HepG2 (cell line): ENCODE measurements around the gene MAN1B1. TPM values are rescaled to one million over a fixed set of nuclear protein-coding genes. Genes with fewer than 3 reads are reported as not detected.

Experiments
- ARID5B ChIP-seq: IDR thresholded peaks from 2 replicates; pipeline ENCODE4 v1.4.0; 2020; ENCODE audit warnings: mild to moderate bottlenecking, missing genetic modification reagents
- FOSL1 ChIP-seq: sonication (generic); formaldehyde crosslinking; IDR thresholded peaks from 2 replicates; pipeline ENCODE4 v1.9.0; 2021; ENCODE audit warnings: missing genetic modification reagents, borderline replicate concordance
- GFI1 ChIP-seq: sonication (generic); formaldehyde crosslinking; IDR thresholded peaks from 2 replicates; pipeline ENCODE4 v1.5.0; 2020; ENCODE audit warnings: missing genetic modification reagents, mild to moderate bottlenecking, borderline replicate concordance
- KAT7 ChIP-seq: IDR thresholded peaks from 2 replicates; pipeline ENCODE4 v1.6.1; 2018; ENCODE audit warnings: borderline replicate concordance, missing compliant biosample characterization
- MTA3 ChIP-seq: sonication (generic); formaldehyde crosslinking; IDR thresholded peaks from 2 replicates; pipeline ENCODE4 v1.4.0; 2020; ENCODE audit warnings: missing genetic modification reagents
- SMARCC2 ChIP-seq: fragments of 450-650 bp; IDR thresholded peaks from 2 replicates; pipeline ENCODE4 v1.6.1; 2017; ENCODE audit warnings: antibody characterized with exemption, mild to moderate bottlenecking
- SRSF9 ChIP-seq: fragments of 200-400 bp; formaldehyde crosslinking; IDR thresholded peaks from 2 replicates; pipeline ENCODE4 v1.6.1; 2018; ENCODE audit warnings: borderline replicate concordance, mild to moderate bottlenecking, low read depth, low read length; ENCODE audit not compliant: insufficient read depth, poor library complexity, severe bottlenecking
- TFDP1 ChIP-seq: IDR thresholded peaks from 2 replicates; pipeline ENCODE4 v1.6.1; 2016; ENCODE audit warnings: missing compliant biosample characterization, missing genetic modification reagents, borderline replicate concordance
- ZBTB38 ChIP-seq: sonication (generic); formaldehyde crosslinking; IDR thresholded peaks from 2 replicates; pipeline ENCODE4 v1.5.1; 2020; ENCODE audit warnings: mild to moderate bottlenecking, missing genetic modification reagents
- ZBTB40 ChIP-seq, 2 experiments: fragments of 450-650 bp in 1 of 2; sonication (generic) in 1 of 2; formaldehyde crosslinking in 1 of 2; IDR thresholded peaks; 2 replicates each; pipeline versions ENCODE4 v1.6.1 to v1.8.0; 2016 to 2022; ENCODE audit warnings: antibody characterized with exemption in 1 of 2, mild to moderate bottlenecking in 1 of 2, missing genetic modification reagents in 1 of 2
- ZNF75D ChIP-seq: sonication (generic); formaldehyde crosslinking; IDR thresholded peaks from 2 replicates; pipeline ENCODE4 v1.8.1; 2023; ENCODE audit warnings: missing genetic modification reagents, mild to moderate bottlenecking, borderline replicate concordance
- ZSCAN21 ChIP-seq: sonication (generic); formaldehyde crosslinking; IDR thresholded peaks from 2 replicates; pipeline ENCODE4 v1.8.0; 2022; ENCODE audit warnings: mild to moderate bottlenecking, missing genetic modification reagents, moderate library complexity, borderline replicate concordance
- ZSCAN22 ChIP-seq: sonication (generic); formaldehyde crosslinking; IDR thresholded peaks from 2 replicates; pipeline ENCODE4 v1.4.0; 2020; ENCODE audit warnings: mild to moderate bottlenecking, missing genetic modification reagents
- ZSCAN31 ChIP-seq: sonication (generic); formaldehyde crosslinking; IDR thresholded peaks from 2 replicates; pipeline ENCODE4 v1.5.0; 2020; ENCODE audit warnings: low read depth, mild to moderate bottlenecking, missing genetic modification reagents
- polyA plus RNA-seq, 8 experiments: library from polyadenylated mRNA; depleted of rRNA in 3 of 8; stranded (reverse) in 7 of 8; unstranded in 1 of 8; fragments of >200 nt; fragmentation: Illumina TruSeq in 4 of 8; extraction: Trizol in 4 of 8; gene quantifications; 2 replicates each; pipeline versions ENCODE4 v1.2.1 to v1.2.3, GENCODE V29; 2011 to 2016; ENCODE audit warnings: low read depth in 4 of 8, missing spikeins in 1 of 8, mixed read lengths in 1 of 8; ENCODE audit not compliant: insufficient read depth in 1 of 8
- total RNA-seq, 5 experiments: library from RNA; depleted of rRNA; stranded (reverse); fragments of >200 nt; fragmentation: Illumina TruSeq; extraction: Trizol; gene quantifications; 2 replicates each; pipeline ENCODE4 v1.2.3, GENCODE V29; 2016; ENCODE audit warnings: low read depth in 1 of 5

MAN1B1 gene
- total and polyA plus RNA-seq, 2 of the 13 experiments (the other 11 are each of a cell fraction or from before 2014, with no cell fraction given), result 48.9 to 59.5 TPM

GRCh38 chr9:137129456-137130175 lies 42.8 kb downstream of the MAN1B1 start (continued):
- TF ChIP-seq ARID5B (CRISPR knock-in tag) (peak; percentile 21; the same call in 1 of the 2 replicates), TFDP1 (no peak), ZNF75D (CRISPR knock-in tag) (no peak), ZSCAN22 (CRISPR knock-in tag) (no peak), ZBTB40 (IDR thresholded peaks at IDR 0.05) (no peak), ZBTB40 (CRISPR knock-in tag; IDR thresholded peaks at IDR 0.05) (peak; percentile 36; the same call in 1 of the 2 replicates), SRSF9 (no peak), ZBTB38 (CRISPR knock-in tag) (no peak), ZSCAN31 (CRISPR knock-in tag) (no peak; the same call in 1 of the 2 replicates), ZSCAN21 (CRISPR knock-in tag) (peak; percentile 67), FOSL1 (CRISPR knock-in tag) (peak; percentile 16; the same call in 1 of the 2 replicates), KAT7 (CRISPR knock-in tag) (peak; percentile 30; the same call in 1 of the 2 replicates), MTA3 (CRISPR knock-in tag) (no peak), SMARCC2 (no peak), GFI1 (no peak; the same call in 1 of the 2 replicates)
